NCI-H2081 treated with DMSO at 0.1 percent for 48 hours (cell line): Measurements from ENCODE around the gene GABBR2.
A peak's percentile ranks its signal among the peaks of the same experiment; 100 is the strongest.
"Not testable (repeated sequence)": the region's sequence is repeated elsewhere in the genome, so short reads cannot be mapped to it uniquely, and the experiment has no call there.

ENCODE experiments used
- DNase-seq: peaks from one replicate; lab custom pipeline; 2025; lab: John Stamatoyannopoulos, UW

Gene GABBR2

GRCh38 chr9:98479449-98479848, 229.3 kb downstream of the GABBR2 start:
- DNase-seq: no peak

DNA sequence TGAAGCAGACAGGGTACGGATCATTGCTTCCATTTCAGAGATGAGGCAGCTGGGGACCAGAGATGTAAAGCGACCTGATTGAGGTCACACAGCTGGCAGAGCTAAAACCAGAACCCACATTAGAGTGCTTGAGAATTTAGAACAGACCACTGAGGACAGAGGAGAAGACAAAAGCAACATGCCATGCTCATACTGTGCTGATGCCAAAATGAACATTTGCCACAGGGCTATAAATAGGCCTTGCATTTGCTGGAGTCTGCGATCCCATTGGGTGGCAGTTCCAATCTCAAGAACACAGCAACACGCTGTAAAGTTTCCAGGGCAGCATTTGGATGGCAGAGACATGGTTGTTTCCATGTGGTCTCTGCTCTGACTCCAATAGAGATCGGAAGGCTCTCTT, 230.9 kb downstream of the GABBR2 start:
- no peak for DNase-seq

DNA sequence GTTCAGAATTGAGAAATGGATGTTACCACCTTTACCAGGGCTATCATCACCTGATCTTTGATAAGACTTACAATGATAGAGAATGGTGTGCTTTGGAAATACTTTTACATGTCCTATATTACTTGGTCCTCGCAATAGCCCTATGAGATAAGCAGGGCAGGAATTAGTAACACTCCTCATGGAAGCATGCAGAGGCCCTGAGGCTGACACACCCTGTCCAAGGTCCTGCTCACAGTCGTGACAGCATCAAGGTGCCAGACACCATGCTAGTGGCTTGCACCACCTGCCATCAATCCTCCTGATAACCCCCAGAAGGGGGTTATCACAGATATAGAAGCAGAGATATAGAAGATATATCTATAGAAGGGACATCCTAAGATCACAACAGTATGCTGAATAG, 236.5 kb downstream of the GABBR2 start:
- DNase-seq: no peak

- DNase-seq: no peak
These were observed 237.6 kb downstream of the GABBR2 start for GRCh38 chr9:98471185-98471584.

- no peak for DNase-seq
These were observed 240.0 kb downstream of the GABBR2 start for GRCh38 chr9:98468567-98469239.

- DNase-seq: no peak
These were observed 242.9 kb downstream of the GABBR2 start for GRCh38 chr9:98465799-98466198.

GRCh38 chr9:98464156-98464690, 244.5 kb downstream of the GABBR2 start:
- not testable (repeated sequence) for DNase-seq

- no peak for DNase-seq
These were observed 246.4 kb downstream of the GABBR2 start for GRCh38 chr9:98462310-98462709.

GRCh38 chr9:98460704-98461103, 248.0 kb downstream of the GABBR2 start:
- no peak for DNase-seq

DNA sequence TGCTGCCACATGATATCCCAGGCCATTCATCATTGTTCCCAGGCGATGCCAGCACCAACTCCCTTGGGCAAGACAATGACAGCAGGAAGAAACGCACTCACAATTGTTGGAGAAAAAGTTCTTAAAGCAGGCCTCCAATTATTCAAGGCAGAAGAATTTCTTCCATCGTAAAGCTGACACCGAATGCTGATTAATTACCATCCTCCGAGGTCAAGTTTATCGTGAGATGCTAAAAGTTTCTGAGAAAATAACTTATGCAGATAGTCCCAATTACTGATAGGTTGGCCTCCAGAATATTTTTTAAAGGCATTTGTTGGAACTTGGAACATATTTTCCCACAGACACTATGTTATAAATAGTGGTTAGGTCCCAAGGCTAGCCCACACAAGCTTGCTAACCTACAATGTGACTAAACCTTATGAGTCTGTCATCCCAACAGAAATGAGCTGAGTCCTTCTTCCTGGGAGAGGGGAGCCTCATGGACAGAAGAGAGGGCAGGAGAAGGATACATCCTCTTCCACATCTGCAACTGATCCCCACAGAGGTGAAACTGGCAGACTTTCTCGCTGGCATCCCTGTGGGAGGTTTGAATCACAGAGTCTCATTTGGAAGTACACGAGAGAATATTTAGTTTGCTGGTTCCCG, 250.9 kb downstream of the GABBR2 start:
- DNase-seq: no peak

GRCh38 chr9:98456156-98456613, 252.6 kb downstream of the GABBR2 start:
- DNase-seq: no peak

DNA sequence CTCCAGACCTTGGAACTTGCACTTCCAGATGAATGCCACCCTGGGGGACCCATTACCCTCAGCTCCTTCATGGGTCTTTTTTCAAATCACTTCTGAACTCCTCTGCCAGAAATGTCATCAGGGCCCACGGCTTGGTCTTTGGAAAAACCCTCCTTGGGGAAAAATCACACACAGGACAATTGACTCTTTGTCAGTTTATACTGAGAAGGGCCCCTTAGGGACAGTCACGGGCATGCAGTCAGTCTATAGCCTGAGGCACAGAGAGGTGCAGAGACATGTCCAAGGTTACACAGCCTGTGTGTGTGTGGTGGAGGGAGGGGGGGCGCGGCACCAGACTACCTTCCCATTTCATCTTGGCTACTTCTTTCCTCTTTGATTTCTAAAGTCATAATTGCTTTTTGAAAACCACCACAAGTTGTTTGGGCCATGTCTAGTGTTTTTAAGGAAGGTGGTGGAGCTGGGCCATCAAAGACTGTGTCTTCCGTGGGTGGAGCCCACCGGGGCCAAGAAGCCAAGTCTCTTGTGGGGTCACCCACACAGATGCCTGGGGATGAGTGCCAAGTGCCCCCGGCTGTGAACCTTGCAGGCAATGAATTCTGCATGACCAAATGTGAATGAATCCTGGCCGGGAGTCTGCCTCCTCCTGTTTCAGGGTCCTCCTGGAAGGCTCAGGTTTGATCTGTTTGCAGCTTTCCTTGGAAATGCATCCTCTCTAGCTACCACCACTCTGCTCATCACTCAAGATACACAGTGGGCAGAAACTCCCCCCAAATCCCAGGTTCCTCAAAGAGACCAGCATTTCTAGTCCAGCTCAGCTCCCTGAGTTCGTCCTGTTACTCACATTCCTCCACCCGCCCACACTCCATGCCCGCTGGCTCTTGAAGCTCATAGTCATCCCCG, 253.2 kb downstream of the GABBR2 start:
- no peak for DNase-seq

- DNase-seq: no peak
These were observed 255.0 kb downstream of the GABBR2 start for GRCh38 chr9:98453589-98454311.

DNA sequence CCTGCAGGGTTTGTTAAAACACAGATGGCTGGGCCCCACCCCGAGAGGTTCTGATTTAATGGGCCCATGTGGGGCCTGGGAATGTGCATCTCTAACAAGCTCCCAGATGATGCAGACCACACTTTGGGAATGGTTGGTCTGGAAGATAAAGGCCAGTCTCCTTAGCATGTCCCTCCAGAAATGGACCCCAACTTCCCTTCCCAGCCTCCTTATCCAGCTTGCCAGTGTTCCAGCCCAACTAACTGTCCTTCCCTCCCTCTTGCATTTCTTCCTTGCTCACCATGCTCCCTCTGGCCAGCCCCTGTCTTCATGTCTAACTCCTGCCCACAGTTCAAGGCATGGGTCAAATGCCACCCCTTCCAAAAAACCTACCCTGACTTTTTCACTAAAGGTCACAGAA, 257.2 kb downstream of the GABBR2 start:
- no peak for DNase-seq

- DNase-seq: no peak
These were observed 258.2 kb downstream of the GABBR2 start for GRCh38 chr9:98450496-98450895.

DNA sequence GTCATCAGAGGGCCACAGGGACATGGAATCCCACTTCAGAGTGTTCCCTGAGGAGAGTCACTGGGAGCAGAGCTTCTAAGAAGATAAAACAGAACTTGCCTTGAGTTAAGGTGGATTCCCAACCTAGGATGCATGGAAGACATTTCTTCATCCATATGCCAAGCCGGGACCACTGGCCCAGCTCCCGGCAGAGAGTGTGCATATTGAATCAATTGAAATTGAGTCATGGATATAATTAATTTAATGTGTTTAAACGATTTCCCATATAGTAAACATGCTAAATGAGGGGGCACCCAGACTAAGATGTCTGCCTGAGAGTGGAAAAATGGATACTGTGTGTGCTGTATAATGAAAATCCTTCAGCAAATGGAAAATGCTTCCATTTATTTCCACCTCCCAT, 258.9 kb downstream of the GABBR2 start:
- DNase-seq: no peak

- peak; percentile 1 for DNase-seq
These were observed 263.2 kb downstream of the GABBR2 start for GRCh38 chr9:98445576-98445975.

GRCh38 chr9:98444601-98445000, 264.1 kb downstream of the GABBR2 start:
- no peak for DNase-seq

DNA sequence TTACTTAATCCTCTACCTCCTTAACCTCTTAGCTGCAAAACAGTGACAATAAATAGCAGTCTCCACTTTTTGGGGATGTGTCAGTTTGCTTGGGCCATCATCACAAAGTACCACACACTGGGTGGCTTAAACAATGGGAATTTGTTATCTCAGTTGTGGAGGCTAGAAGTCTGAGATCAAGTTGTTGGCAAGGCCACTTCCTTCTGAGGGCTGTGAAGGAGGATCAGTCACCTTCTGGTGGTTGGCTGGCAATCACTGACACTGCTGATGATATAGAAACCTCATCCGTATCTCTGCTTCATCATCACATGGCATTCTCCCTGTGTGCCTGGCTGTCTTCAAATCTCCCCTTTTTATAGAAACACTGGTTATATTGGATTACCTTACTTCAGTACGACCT, 266.2 kb downstream of the GABBR2 start:
- DNase-seq: no peak

- no peak for DNase-seq
These were observed 266.6 kb downstream of the GABBR2 start for GRCh38 chr9:98442114-98442513.

- no peak for DNase-seq
These were observed 270.1 kb downstream of the GABBR2 start for GRCh38 chr9:98438666-98439065.
